Measurements from ENCODE around the gene MISP.

MISP gene

DNA sequence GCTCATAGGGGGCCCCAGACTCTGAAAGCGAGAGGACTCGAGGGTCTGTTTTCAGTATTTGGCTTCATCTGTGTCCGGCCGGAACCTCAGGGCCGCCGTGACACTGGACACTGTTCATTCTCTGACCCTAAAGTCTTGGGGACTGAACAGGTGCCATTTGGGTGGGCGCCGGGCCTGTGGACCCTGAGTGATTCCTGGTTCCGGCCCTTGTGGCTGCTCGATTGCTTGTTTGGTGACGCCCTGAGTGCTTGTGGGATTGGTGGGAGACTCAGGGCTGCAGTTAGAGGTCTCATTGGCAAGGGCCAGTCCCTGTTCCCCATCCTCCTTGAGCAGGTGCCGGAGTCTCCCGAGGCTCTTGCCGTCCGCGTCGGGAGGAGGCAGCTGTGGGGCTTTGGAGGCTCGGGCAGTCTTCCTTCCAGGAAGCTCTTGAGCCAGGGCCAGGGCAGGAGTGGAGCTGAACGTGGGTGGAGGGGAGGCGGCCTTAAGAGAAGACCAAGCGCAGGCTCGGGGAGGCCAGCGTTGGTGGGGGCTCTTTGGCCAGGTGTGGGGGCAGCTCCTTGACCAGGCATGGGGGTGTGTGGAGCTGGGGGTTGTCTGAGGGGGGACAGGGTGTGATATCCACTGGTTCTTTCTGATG is 51.1 kb downstream of the MISP start:
- Histone ChIP-seq H3K4me1 (ENCODE audit: control insufficient read depth, insufficient read depth, low read length) (peaks cover 34% of the 10 kb centered on the region), H3K9ac (ENCODE audit: low read length) (peak overlapping the region; percentile 60), H3K36me3 (ENCODE audit: control insufficient read depth, insufficient read depth, low read length, severe bottlenecking) (peaks cover 48% of the 10 kb centered on the region), H3K9me3 (ENCODE audit: control insufficient read depth, low read length) (no peaks in the 10 kb centered on the region), H3K4me3 (ENCODE audit: low read length) (peak overlapping the region; percentile 75), H3K27me3 (replicated peaks; ENCODE audit: control insufficient read depth, insufficient read depth, low read length) (no peaks in the 10 kb centered on the region)
- DNase-seq (ENCODE audit: low read depth), result peak; percentile 41

DNA sequence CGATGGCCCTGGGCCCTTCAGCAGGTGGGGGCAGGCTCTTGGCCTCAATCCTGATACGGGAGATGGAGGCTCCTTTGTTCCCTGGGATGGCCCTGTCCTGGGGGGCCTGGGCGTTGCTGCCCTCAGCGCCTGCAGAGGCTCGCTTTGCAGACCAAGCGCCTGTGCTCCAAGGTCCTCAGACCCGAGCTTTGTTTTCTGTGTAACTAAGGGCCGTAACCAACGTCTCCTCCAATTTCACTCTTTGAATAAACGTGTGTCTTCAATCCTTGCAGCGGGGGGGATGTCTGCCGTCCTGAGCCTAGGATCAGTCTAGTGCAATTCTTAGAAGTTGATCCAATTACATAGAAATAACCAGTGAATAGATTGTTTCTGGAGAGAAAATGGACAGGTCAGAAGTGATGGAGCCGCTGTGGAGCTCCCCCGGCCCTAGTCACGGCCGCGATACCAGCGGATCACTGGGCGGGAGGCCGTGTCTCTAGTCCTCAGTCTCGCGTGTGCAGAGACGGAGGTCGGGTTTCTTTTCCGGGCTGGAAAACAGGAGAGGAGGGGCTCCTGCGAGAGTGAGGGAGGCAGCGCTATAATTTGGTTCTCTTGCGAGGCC is 51.7 kb downstream of the MISP start:
- DNase-seq (ENCODE audit: low read depth), result peak; percentile 24
- Histone ChIP-seq H3K9me3 (ENCODE audit: control insufficient read depth, low read length) (no peaks in the 10 kb centered on the region), H3K4me1 (ENCODE audit: control insufficient read depth, insufficient read depth, low read length) (peaks cover 34% of the 10 kb centered on the region), H3K4me3 (ENCODE audit: low read length) (peak overlapping the region; percentile 75), H3K9ac (ENCODE audit: low read length) (peak overlapping the region; percentile 60), H3K27me3 (replicated peaks; ENCODE audit: control insufficient read depth, insufficient read depth, low read length) (no peaks in the 10 kb centered on the region), H3K36me3 (ENCODE audit: control insufficient read depth, insufficient read depth, low read length, severe bottlenecking) (peaks cover 54% of the 10 kb centered on the region)

DNA sequence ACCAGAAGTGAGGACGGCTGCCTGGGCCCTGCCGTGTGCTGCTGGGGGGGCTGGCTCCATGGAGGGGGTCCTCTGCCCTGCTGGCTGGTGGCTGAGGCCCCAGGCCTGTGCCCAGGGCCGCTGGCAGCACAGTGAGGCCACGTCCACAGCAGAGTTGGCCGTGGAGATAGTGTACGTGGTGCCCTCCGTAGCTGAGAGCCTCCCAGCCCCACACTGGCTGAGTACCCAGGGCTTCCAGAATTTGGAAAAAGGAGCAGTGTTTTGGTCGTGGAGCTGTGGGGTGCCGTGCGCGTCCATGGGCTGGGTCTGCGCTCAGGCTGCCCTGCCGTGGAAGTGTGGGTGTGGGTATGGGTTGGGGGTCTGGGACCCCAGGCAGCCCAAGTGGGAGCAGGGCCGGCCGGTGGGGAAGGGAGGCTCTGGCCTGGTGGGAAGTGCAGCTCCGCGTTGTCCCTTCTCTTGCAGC is 52.2 kb downstream of the MISP start:
- H3K36me3 ChIP-seq (ENCODE audit: control insufficient read depth, insufficient read depth, low read length, severe bottlenecking), result peaks cover 59% of the 10 kb centered on the region
- no peaks in the 10 kb centered on the region for H3K27me3 ChIP-seq (replicated peaks; ENCODE audit: control insufficient read depth, insufficient read depth, low read length)
- H3K4me3 ChIP-seq (ENCODE audit: low read length), result no peak overlapping the region
- H3K4me1 ChIP-seq (ENCODE audit: control insufficient read depth, insufficient read depth, low read length), result peaks cover 34% of the 10 kb centered on the region
- DNase-seq (ENCODE audit: low read depth), result no peak
- peak overlapping the region; percentile 60 for H3K9ac ChIP-seq (ENCODE audit: low read length)
- no peaks in the 10 kb centered on the region for H3K9me3 ChIP-seq (ENCODE audit: control insufficient read depth, low read length)

DNA sequence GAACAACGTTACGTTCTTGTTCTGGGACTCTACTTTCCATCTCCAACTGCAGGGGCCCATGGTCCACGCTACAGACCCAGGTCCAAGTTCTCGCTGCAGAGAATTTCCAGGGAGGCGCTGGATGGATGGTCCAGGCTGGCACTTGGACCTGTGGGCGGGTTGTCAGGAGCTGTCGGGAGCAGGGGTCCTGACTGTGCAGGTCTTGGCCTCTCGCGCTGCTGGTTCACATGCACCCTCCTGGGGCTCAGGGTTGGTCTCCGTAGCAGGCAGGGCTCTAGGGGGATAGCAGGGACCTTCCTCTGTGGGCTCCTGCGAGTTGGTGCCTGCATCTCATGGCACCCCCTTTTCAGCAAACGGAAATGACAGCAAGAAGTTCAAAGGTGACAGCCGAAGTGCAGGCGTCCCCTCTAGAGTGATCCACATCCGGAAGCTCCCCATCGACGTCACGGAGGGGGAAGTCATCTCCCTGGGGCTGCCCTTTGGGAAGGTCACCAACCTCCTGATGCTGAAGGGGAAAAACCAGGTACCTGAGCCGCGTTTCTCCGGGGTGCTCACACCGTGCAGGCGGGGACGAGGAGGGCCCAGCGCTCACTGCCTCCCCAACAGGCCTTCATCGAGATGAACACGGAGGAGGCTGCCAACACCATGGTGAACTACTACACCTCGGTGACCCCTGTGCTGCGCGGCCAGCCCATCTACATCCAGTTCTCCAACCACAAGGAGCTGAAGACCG is 52.9 kb downstream of the MISP start:
- Histone ChIP-seq H3K4me1 (ENCODE audit: control insufficient read depth, insufficient read depth, low read length) (peaks cover 34% of the 10 kb centered on the region), H3K27me3 (replicated peaks; ENCODE audit: control insufficient read depth, insufficient read depth, low read length) (no peaks in the 10 kb centered on the region), H3K9ac (ENCODE audit: low read length) (no peak overlapping the region), H3K36me3 (ENCODE audit: control insufficient read depth, insufficient read depth, low read length, severe bottlenecking) (peaks cover 64% of the 10 kb centered on the region), H3K9me3 (ENCODE audit: control insufficient read depth, low read length) (no peaks in the 10 kb centered on the region), H3K4me3 (ENCODE audit: low read length) (no peak overlapping the region)
- DNase-seq (ENCODE audit: low read depth), result no peak

DNA sequence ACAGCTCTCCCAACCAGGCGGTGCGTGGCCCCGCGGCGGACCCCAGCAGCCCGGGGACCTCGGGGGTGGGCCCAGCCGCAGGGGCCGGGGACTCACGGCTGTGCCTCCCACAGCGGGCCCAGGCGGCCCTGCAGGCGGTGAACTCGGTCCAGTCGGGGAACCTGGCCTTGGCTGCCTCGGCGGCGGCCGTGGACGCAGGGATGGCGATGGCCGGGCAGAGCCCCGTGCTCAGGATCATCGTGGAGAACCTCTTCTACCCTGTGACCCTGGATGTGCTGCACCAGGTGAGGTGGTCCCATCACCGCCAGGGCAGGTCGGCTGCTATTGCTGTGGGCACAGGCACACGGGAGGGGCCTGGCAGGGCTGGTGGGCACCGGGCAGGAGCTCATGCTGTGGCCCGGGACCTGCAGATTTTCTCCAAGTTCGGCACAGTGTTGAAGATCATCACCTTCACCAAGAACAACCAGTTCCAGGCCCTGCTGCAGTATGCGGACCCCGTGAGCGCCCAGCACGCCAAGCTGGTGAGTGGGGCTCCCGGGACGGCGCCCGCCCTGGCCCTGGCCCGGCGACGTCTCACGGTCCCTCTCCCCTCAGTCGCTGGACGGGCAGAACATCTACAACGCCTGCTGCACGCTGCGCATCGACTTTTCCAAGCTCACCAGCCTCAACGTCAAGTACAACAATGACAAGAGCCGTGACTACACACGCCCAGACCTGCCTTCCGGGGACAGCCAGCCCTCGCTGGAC is 53.7 kb downstream of the MISP start:
- Histone ChIP-seq H3K9me3 (ENCODE audit: control insufficient read depth, low read length) (no peaks in the 10 kb centered on the region), H3K36me3 (ENCODE audit: control insufficient read depth, insufficient read depth, low read length, severe bottlenecking) (peaks cover 67% of the 10 kb centered on the region), H3K27me3 (replicated peaks; ENCODE audit: control insufficient read depth, insufficient read depth, low read length) (no peaks in the 10 kb centered on the region), H3K9ac (ENCODE audit: low read length) (no peak overlapping the region), H3K4me1 (ENCODE audit: control insufficient read depth, insufficient read depth, low read length) (peaks cover 31% of the 10 kb centered on the region), H3K4me3 (ENCODE audit: low read length) (no peak overlapping the region)
- no peak for DNase-seq (ENCODE audit: low read depth)

DNA sequence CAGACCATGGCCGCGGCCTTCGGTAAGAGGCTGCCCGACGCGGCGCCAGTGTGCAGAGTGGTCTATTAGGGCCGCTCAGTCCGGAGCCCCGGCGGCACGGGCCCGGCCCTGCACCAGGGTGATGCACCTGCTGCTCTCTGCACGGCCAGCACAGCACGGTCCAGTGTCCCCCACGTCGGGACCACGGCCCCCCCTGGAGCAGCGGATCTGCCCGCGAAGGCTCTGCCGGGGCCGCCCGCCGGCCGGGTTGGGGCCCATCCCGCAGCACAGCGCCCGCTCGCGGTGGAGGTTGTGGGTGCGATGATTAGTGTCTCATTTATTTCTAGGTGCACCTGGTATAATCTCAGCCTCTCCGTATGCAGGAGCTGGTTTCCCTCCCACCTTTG is 54.2 kb downstream of the MISP start:
- H3K9ac ChIP-seq (ENCODE audit: low read length), result no peak overlapping the region
- H3K4me1 ChIP-seq (ENCODE audit: control insufficient read depth, insufficient read depth, low read length), result peaks cover 26% of the 10 kb centered on the region
- H3K4me3 ChIP-seq (ENCODE audit: low read length), result no peak overlapping the region
- no peaks in the 10 kb centered on the region for H3K27me3 ChIP-seq (replicated peaks; ENCODE audit: control insufficient read depth, insufficient read depth, low read length)
- H3K9me3 ChIP-seq (ENCODE audit: control insufficient read depth, low read length), result no peaks in the 10 kb centered on the region
- DNase-seq (ENCODE audit: low read depth), result no peak
- H3K36me3 ChIP-seq (ENCODE audit: control insufficient read depth, insufficient read depth, low read length, severe bottlenecking), result peaks cover 70% of the 10 kb centered on the region

DNA sequence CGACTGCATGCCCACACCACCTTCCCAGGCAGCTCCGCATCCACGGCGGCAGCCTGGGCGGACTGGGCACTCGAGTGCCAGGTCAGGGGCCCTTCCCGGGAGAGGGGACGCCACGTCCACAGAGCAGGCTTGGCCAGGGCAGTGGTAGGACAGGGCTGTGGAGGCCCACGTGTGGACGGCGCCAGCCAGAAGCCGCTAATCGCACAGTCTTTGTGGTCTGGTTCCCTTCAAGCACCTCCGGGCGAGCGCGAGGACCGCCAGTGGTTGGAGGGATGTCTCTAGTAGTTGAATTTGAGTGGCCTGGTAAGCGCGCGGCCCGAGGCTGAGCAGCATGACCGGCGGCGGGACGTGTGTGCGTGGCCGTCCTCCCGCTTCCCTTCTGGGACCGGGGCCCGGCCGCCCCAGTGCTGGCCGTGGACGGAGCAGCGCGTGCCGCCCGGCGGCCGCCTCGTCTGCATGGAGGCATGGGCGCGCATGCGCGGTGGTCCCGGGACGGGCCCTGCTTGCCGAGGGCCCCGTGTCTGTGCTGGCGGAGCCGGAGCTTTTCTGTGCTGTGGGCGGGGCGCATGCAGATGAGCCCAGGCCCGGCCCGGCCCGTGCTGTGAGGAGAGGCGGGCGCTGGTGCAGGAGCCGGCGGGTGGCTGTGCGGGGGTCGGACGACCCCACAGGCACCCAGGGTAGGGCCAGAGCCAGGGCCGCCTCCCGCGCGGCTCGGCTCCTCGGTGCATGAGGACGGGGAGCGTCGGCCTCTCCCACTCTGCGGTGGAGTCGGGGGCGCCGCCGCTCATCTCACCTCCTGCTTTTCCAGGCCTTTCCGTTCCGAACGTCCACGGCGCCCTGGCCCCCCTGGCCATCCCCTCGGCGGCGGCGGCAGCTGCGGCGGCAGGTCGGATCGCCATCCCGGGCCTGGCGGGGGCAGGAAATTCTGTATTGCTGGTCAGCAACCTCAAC is 55.0 kb downstream of the MISP start:
- H3K27me3 ChIP-seq (replicated peaks; ENCODE audit: control insufficient read depth, insufficient read depth, low read length), result no peaks in the 10 kb centered on the region
- H3K9ac ChIP-seq (ENCODE audit: low read length), result no peak overlapping the region
- no peak for DNase-seq (ENCODE audit: low read depth)
- peaks cover 19% of the 10 kb centered on the region for H3K4me1 ChIP-seq (ENCODE audit: control insufficient read depth, insufficient read depth, low read length)
- H3K4me3 ChIP-seq (ENCODE audit: low read length), result no peak overlapping the region
- peaks cover 72% of the 10 kb centered on the region for H3K36me3 ChIP-seq (ENCODE audit: control insufficient read depth, insufficient read depth, low read length, severe bottlenecking)
- H3K9me3 ChIP-seq (ENCODE audit: control insufficient read depth, low read length), result no peaks in the 10 kb centered on the region

DNA sequence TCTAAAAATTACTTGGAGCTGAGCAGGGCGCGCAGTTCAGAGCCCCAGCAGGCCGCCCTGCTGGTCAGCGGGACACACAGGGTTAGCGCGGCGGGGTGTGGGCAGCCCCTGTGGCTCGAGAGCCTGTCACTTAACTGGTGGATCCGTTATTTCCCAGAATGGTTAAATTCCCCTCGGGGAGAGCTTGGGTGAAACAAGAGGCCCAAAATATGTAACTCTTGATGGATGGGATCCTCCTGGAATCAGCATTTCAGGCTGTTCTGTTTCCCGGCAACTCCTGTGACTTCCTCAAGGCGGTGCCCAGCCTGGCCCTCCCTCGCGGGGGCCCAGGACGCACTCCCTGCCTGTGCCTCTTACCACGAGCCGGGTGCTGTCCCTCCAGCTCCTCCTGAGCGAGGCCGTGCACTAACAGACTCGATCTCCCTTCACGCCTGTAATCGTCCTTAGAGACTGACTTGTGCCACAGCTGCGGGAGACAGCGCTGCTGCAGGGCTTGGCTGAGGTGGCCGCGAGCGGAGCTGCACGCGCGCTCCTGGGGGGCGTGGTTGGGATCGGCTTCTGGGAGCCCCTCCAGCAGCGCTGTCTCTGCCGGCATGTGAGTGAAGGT is 56.0 kb downstream of the MISP start:
- H3K4me3 ChIP-seq (ENCODE audit: low read length), result no peak overlapping the region
- peaks cover 8% of the 10 kb centered on the region for H3K4me1 ChIP-seq (ENCODE audit: control insufficient read depth, insufficient read depth, low read length)
- DNase-seq (ENCODE audit: low read depth), result no peak
- H3K9ac ChIP-seq (ENCODE audit: low read length), result no peak overlapping the region
- H3K9me3 ChIP-seq (ENCODE audit: control insufficient read depth, low read length), result no peaks in the 10 kb centered on the region
- peaks cover 82% of the 10 kb centered on the region for H3K36me3 ChIP-seq (ENCODE audit: control insufficient read depth, insufficient read depth, low read length, severe bottlenecking)
- no peaks in the 10 kb centered on the region for H3K27me3 ChIP-seq (replicated peaks; ENCODE audit: control insufficient read depth, insufficient read depth, low read length)

DNA sequence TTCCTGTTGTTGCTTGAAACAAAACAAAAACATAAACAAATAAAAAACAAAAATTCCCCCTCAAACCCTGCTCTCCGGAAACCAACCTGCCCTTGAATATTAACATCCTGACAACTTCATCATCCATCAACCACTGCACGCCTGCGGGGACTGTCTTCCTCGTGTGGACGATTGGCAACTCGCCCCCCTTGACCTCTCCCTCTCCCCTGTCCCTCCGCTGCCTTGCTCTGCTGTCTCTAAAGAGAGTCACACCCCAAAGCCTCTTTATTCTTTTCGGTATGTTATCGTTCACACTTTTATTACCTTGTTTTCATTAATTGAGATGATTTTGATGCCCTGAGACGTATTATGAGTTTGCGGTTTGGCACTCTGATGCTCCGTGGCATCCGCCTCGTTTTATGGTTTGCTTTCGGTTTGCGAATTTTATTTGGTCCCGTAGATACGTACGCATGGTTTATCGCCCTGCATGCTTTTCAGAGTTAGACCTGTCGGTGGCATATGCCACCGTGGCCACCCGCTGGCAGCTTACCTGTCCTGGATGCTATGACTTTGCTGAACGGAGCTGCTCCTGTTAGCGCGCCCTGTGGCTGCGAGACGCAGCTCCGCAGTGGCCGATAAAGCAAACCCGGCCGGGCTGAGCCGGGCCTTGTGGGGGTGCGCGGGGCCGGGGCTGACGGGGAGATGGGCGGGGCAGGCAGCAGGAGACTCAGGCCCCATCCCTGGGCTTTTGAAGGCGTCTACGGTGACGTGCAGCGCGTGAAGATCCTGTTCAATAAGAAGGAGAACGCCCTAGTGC is 56.9 kb downstream of the MISP start:
- no peaks in the 10 kb centered on the region for H3K27me3 ChIP-seq (replicated peaks; ENCODE audit: control insufficient read depth, insufficient read depth, low read length)
- H3K4me1 ChIP-seq (ENCODE audit: control insufficient read depth, insufficient read depth, low read length), result no peaks in the 10 kb centered on the region
- peaks cover 86% of the 10 kb centered on the region for H3K36me3 ChIP-seq (ENCODE audit: control insufficient read depth, insufficient read depth, low read length, severe bottlenecking)
- H3K4me3 ChIP-seq (ENCODE audit: low read length), result no peak overlapping the region
- no peak for DNase-seq (ENCODE audit: low read depth)
- no peak overlapping the region for H3K9ac ChIP-seq (ENCODE audit: low read length)
- no peaks in the 10 kb centered on the region for H3K9me3 ChIP-seq (ENCODE audit: control insufficient read depth, low read length)

DNA sequence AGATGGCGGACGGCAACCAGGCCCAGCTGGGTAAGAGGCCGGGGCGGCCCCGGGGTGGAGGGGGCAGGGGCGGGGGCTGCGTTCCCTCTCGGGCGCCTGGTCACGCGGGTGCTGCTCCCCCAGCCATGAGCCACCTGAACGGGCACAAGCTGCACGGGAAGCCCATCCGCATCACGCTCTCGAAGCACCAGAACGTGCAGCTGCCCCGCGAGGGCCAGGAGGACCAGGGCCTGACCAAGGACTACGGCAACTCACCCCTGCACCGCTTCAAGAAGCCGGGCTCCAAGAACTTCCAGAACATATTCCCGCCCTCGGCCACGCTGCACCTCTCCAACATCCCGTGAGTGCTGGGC is 57.5 kb downstream of the MISP start:
- no peak overlapping the region for H3K4me3 ChIP-seq (ENCODE audit: low read length)
- no peaks in the 10 kb centered on the region for H3K27me3 ChIP-seq (replicated peaks; ENCODE audit: control insufficient read depth, insufficient read depth, low read length)
- no peaks in the 10 kb centered on the region for H3K4me1 ChIP-seq (ENCODE audit: control insufficient read depth, insufficient read depth, low read length)
- H3K9me3 ChIP-seq (ENCODE audit: control insufficient read depth, low read length), result no peaks in the 10 kb centered on the region
- H3K36me3 ChIP-seq (ENCODE audit: control insufficient read depth, insufficient read depth, low read length, severe bottlenecking), result peaks cover 86% of the 10 kb centered on the region
- DNase-seq (ENCODE audit: low read depth), result no peak
- no peak overlapping the region for H3K9ac ChIP-seq (ENCODE audit: low read length)

Measured in adipocyte (in vitro differentiated cells).